ENCODE measurements around the gene YOD1. TPM values are rescaled to one million over a fixed set of nuclear protein-coding genes. Genes with fewer than 3 reads are reported as not detected.
A peak's percentile ranks its signal among the peaks of the same experiment; 100 is the strongest.

Gene YOD1
- total and polyA plus RNA-seq, 2 of the 13 experiments (the other 11 are each of a cell fraction or from before 2014, with no cell fraction given) = 3.4 to 9.1 TPM

DNA sequence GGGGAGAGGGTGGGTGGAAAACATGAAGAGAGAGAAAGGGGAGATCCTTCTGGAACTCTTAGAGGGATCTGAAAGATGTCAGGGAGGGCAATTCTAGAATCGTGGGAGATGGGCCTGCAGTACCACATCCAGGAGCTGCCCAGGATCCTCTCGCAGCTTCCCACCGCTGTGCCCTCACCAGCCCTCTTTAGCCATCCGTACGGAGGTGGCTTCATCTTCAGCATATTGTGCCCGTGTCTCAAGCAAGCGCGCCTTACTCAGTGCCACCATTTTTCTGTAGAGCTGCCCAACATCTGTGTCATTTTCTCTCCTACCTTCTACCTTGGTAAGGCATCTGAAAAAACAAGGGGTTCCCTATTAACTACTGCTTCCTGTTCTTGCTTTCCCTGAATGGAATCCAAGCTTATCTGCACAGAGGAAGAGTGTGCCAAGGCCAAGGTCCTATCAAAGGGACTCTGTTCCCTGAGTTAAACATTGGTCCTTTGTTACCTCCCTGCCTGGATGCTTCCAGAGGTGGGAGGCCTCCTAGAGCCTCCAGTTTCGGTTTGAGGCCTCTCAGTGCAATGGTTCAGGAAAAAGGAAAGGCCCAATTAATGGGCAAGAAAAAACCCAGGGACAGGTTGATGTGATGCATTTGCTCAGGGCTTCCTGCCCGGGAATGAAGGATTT lies 41.7 kb downstream of the YOD1 start (continued):
- no peak for TF ChIP-seq ZFP1 (CRISPR knock-in tag; IDR thresholded peaks at IDR 0.05)
- TF ChIP-seq, protein P1, sequence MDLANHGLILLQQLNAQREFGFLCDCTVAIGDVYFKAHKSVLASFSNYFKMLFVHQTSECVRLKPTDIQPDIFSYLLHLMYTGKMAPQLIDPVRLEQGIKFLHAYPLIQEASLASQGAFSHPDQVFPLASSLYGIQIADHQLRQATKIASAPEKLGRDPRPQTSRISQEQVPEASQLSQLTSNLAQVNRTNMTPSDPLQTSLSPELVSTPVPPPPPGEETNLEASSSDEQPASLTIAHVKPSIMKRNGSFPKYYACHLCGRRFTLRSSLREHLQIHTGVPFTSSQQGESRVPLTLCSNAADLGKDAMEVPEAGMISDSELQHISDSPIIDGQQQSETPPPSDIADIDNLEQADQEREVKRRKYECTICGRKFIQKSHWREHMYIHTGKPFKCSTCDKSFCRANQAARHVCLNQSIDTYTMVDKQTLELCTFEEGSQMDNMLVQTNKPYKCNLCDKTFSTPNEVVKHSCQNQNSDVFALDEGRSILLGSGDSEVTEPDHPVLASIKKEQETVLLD (CRISPR knock-in tag; IDR thresholded peaks at IDR 0.05; ENCODE audit: low read depth) = no peak
- TF ChIP-seq KLF9 (CRISPR knock-in tag; IDR thresholded peaks at IDR 0.05; ENCODE audit: low read depth) = 0 out of 2 replicates have a peak, but pooled peaks have one; percentile 33
- TF ChIP-seq ZFX (CRISPR knock-in tag; IDR thresholded peaks at IDR 0.05; ENCODE audit: low read depth) = peak; percentile 76
- no peak for TF ChIP-seq SIX4 (CRISPR knock-in tag; IDR thresholded peaks at IDR 0.05)
- TF ChIP-seq HNRNPH1 (optimal IDR thresholded peaks at IDR 0.05; ENCODE audit: low read depth, low read length) = no peak
- 0 out of 2 replicates have a peak, but pooled peaks have one; percentile 37 for TF ChIP-seq PHF8 (CRISPR knock-in tag; IDR thresholded peaks at IDR 0.05)
- TF ChIP-seq MXD1 (CRISPR knock-in tag; IDR thresholded peaks at IDR 0.05) = no peak
- TF ChIP-seq NFATC3 (CRISPR knock-in tag; IDR thresholded peaks at IDR 0.05) = no peak
- no peak for TF ChIP-seq SRSF4 (IDR thresholded peaks at IDR 0.05; ENCODE audit: low read depth, low read length, poor library complexity, severe bottlenecking)
- TF ChIP-seq SAFB2 (CRISPR knock-in tag; IDR thresholded peaks at IDR 0.05; ENCODE audit: borderline replicate concordance, low read depth) = no peak
- no peak for TF ChIP-seq TEAD2 (CRISPR knock-in tag; IDR thresholded peaks at IDR 0.05)
- TF ChIP-seq, protein P2, sequence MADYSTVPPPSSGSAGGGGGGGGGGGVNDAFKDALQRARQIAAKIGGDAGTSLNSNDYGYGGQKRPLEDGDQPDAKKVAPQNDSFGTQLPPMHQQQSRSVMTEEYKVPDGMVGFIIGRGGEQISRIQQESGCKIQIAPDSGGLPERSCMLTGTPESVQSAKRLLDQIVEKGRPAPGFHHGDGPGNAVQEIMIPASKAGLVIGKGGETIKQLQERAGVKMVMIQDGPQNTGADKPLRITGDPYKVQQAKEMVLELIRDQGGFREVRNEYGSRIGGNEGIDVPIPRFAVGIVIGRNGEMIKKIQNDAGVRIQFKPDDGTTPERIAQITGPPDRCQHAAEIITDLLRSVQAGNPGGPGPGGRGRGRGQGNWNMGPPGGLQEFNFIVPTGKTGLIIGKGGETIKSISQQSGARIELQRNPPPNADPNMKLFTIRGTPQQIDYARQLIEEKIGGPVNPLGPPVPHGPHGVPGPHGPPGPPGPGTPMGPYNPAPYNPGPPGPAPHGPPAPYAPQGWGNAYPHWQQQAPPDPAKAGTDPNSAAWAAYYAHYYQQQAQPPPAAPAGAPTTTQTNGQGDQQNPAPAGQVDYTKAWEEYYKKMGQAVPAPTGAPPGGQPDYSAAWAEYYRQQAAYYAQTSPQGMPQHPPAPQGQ (CRISPR knock-in tag; IDR thresholded peaks at IDR 0.05; ENCODE audit: borderline replicate concordance) = no peak
- no peak for TF ChIP-seq MTF1 (CRISPR knock-in tag; IDR thresholded peaks at IDR 0.05)
- no peak for TF ChIP-seq NFKB2 (CRISPR knock-in tag; IDR thresholded peaks at IDR 0.05; ENCODE audit: borderline replicate concordance)
- peak; percentile 59; the same call in 1 of the 2 replicates for TF ChIP-seq ZFY (CRISPR knock-in tag; IDR thresholded peaks at IDR 0.05)
- TF ChIP-seq ZNF501 (CRISPR knock-in tag; IDR thresholded peaks at IDR 0.05) = no peak
- TF ChIP-seq SOX6 (IDR thresholded peaks at IDR 0.05) = no peak
- TF ChIP-seq SOX6 (CRISPR knock-in tag; IDR thresholded peaks at IDR 0.05) = peak; percentile 79
- no peak for TF ChIP-seq ZNF772 (CRISPR knock-in tag; IDR thresholded peaks at IDR 0.05)
- no peak for TF ChIP-seq ZEB1 (IDR thresholded peaks at IDR 0.05; ENCODE audit: insufficient replicate concordance, low read depth)
- no peak for TF ChIP-seq ZNF136 (CRISPR knock-in tag; IDR thresholded peaks at IDR 0.05; ENCODE audit: low read depth)
- no peak for TF ChIP-seq SOX13 (IDR thresholded peaks at IDR 0.05)
- peak in 1 of 2 experiments; percentile 91; a peak in 2 of 4 replicates for TF ChIP-seq SOX13 (CRISPR knock-in tag; conservative IDR thresholded peaks at IDR 0.05 in 1 of 2, IDR thresholded peaks at IDR 0.05 in 1 of 2)
- no peak for TF ChIP-seq NFIB (CRISPR knock-in tag; IDR thresholded peaks at IDR 0.05; ENCODE audit: borderline replicate concordance)
- no peak for TF ChIP-seq MXI1 (IDR thresholded peaks at IDR 0.05; ENCODE audit: borderline replicate concordance, low read depth, low read length)
